COLO829 (cell line): ENCODE results near the gene ZNF224.
"Not testable (repeated sequence)": the region's sequence is repeated elsewhere in the genome, so short reads cannot be mapped to it uniquely, and the experiment has no call there.

ENCODE experiments used
- DNase-seq: peaks from one replicate; pipeline ENCODE4 v3.0.0; 2012; ENCODE audit warnings: low spot score

The ZNF224 gene

GRCh38 chr19:44093931-44094765, at the start of gene ZNF224:
Gene ZNF224 (plus strand): TSS chr19:44094361. CDS start chr19:44097874, 3,513 bp downstream.
- DNase-seq, result peak; percentile 89

DNA sequence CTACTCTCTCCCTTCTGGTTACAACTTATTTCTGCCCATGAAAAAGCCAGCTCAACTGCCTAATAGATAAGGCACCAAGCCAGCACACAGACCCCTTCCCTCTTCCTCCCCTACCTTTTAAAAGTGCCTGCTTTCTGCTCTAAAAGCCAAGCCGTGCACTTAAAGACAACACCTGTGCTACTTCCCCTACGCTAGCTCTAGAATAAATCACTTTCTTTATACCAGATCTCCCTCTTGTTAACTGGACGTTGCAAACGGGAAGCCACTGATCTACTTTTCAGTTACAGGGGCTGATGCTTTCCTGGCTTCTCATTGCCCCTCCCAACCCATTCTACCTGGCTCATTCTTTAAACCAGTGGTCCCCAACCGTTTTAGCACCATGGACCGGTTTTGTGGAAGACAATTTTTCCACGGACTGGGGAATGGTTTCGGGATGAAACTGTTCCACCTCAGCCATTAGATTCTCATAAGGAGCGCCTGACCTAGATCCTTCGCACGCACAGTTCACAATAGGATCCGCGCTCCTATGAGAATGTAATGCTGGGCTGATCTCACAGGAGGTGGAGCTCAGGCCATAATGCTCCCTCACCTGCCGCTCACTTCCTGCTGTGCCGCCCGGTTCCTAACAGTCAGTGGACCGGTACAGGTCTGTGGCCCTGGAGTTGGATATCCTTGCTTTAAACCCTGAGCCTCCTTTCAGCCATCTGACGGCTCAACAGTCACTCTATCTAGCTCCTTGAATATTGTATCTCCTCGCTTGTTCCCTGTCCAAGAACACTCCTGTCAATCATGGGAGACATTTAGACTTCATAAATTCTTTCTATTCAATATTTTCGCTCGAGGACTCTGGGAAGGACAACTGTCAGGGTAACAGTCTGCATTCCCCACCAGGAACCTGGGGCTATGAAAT, 43.2 kb upstream of the ZNF224 start:
- no peak for DNase-seq

- peak; percentile 95 for DNase-seq
Observed at GRCh38 chr19:44051650-44052402, 42.3 kb upstream of the ZNF224 start, which contains the start of gene ZNF223. Gene ZNF223 (plus strand): TSS chr19:44052036. CDS start chr19:44055177, 3,141 bp downstream.

DNA sequence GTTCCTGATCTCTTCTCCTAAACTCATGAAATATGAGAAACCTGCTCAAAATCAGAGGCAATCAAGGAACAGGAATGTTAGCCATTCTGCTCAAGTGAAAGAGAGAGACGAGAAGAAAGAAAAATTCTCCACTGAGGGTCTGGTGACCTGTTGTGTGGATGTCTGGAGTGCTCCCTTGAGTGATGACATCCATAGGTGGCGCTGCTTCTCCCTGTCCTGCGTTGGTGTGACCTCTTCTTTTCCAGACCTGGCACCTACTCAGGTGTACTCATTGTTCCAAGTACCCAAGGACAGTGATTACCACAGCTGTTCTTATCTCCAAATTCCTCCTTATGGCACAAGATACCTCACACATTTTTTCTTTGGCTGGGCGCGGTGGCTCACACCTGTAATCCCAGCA, 38.3 kb upstream of the ZNF224 start:
- no peak for DNase-seq

DNA sequence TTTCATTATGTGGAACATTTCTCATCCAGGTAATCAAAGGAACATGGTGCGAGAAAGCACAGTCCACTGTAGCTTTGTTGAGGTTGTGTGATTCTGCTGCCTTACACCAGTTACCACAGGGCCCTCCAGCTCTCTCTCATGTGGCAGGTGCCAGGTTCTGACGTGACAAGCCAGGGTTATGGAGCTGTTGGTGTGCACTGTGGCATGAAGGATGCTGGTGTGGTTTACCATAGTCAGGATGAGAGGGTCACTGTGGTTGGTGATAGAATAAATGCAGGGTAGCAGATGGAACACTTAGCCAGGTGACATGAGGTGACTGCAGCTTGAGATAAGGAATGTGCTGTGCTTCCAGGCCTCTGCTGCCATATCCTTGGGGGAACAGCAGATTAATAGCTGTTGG, 34.9 kb upstream of the ZNF224 start:
- no peak for DNase-seq

DNA sequence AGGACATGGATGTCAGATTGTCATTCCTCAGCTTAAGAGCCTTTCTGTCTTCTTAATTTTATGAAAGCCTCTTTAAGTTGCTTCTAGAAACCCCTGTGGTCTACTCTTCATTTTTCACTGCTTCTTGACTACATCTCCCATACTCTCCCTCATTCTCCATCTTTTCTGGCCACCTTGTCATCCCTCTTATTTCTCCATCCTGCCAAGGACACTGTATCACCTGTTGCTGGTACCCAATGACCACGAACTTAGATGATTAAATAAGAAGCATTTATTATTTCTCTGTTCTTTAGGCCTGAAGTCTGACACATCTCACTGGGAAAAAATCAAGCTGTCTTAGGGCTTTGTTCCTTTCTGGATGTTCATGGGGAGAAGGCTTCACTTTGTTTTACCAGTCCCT, 33.1 kb upstream of the ZNF224 start:
- no peak for DNase-seq

DNA sequence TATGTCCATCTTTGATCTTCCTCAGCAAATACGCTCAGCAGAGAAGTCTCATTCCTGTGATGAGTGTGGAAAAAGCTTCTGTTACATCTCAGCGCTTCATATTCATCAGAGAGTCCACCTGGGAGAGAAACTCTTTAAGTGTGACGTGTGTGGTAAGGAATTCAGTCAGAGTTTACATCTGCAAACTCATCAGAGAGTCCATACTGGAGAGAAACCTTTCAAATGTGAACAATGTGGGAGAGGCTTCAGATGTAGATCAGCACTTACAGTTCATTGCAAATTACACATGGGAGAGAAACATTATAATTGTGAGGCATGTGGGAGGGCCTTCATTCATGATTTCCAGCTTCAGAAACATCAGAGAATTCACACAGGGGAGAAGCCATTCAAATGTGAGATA, 27.9 kb upstream of the ZNF224 start:
- DNase-seq, result no peak

DNA sequence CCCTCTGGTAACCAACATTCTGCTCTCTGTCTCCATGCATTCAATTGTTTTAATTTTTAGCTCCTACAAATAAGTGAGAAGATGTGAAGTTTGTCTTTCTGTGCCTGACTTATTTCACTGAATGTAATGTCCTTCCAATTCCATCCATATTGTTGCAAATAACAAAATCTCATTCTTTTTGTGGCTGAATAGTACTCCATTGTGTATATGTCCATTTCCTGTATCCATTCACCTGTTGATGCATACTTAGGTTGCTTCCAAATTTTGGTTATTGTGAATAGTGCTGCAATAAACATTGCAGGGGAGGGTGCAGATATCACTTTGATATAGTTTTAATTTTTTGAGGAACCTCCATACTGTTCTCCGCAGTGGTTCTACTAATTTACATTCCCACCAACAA, 24.7 kb upstream of the ZNF224 start:
- no peak for DNase-seq

DNA sequence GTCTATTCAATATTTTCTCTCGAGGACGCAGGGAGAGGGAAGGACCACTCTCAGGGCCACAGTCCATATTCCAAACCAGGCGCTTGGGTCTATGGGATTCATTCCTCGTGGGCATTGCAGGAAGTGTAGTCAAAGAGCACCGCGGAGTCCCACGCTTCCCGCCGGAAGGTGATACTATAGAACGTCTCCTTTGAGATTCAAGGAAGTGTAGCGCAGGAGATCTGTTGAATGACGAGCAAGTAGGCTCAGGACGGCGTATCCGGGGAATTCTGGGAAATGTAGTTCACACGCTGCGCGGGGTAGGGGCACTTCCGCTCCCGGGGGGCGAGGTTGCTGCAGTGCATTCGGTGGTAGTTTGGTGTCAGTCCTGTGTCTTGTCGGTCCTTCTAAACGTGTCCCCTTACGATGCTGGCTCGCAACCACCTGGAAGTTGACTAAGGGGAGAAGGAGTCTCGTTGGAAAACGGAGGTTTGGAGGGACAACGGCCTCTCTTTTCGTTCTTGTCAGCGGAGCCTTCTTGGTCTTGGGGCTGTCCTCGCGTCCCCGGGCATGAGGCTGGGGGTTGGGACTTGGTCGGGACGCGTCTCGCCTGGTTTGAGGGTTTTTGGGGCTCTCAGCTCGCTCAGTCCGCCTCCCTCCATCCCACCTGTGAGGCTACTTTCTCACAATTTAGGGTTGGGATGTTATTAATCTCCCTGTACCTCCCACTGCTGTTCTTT, 22.2 kb upstream of the ZNF224 start, which contains the start of gene ZNF284:
ZNF284 (plus strand) TSS at position 336 of the 719 bp plus-strand sequence. CDS start 4,231 bp downstream, outside the sequence.
- peak; percentile 94 for DNase-seq

- DNase-seq, result peak; percentile 3
Observed at GRCh38 chr19:44072543-44073401, 21.4 kb upstream of the ZNF224 start.

DNA sequence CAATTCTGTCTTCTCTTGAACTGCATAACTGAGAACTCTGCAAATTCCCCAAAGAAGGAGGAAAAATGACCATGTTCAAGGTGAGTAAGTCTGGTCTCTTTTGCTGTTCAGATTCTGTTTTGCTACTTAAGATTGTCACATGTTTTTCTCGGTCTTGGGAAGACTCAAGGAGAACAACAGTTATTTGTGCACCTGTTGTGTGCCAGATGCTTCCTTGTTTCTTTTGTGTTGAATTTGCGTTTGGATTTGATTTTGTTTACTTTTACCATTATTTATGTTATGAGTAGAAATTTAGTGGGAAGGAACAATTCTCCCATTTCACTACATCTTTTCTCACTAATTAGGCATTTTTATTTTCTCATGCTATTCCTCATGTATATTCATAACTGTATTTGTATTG, 17.8 kb upstream of the ZNF224 start:
- no peak for DNase-seq

GRCh38 chr19:44092108-44092507, 2.1 kb upstream of the ZNF224 start:
- no peak for DNase-seq

- DNase-seq, result no peak
Observed at GRCh38 chr19:44107751-44108150, 13.6 kb downstream of the ZNF224 start.

- DNase-seq, result no peak
Observed at GRCh38 chr19:44109458-44109857, 15.3 kb downstream of the ZNF224 start.

DNA sequence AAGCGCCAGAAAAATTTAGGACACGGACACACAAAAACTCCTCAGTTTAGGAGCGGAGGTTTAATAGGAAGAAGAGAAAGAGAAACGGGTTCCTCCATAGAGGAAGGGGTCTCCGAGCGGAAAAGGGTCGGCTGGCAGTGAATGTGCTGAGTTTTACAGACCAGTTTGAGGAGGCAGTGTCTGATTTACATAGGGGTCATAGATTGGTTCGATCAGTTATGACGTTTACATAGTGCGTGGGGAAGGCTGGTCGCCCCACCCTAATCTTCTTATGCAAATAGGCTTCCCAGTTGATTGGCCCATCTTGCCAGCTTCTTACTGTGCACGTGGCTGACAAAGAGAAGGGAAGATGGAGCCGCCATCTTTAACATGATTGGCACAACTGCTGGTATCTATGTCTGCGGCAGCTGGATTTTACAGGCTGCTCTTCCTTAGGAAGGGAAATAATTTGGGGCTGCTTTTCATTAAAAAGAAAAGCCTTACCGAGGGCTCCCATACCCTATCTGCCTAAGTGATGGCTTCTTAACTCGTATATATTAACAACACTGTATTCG, 17.8 kb downstream of the ZNF224 start:
- DNase-seq, result peak; percentile 9

GRCh38 chr19:44112802-44113137, 18.6 kb downstream of the ZNF224 start:
- DNase-seq, result no peak

GRCh38 chr19:44113138-44113783, 19.1 kb downstream of the ZNF224 start, which contains the start of gene ZNF225:
Gene ZNF225 (plus strand): TSS chr19:44113399. CDS start chr19:44115828, 2,429 bp downstream.
- DNase-seq, result peak; percentile 88

DNA sequence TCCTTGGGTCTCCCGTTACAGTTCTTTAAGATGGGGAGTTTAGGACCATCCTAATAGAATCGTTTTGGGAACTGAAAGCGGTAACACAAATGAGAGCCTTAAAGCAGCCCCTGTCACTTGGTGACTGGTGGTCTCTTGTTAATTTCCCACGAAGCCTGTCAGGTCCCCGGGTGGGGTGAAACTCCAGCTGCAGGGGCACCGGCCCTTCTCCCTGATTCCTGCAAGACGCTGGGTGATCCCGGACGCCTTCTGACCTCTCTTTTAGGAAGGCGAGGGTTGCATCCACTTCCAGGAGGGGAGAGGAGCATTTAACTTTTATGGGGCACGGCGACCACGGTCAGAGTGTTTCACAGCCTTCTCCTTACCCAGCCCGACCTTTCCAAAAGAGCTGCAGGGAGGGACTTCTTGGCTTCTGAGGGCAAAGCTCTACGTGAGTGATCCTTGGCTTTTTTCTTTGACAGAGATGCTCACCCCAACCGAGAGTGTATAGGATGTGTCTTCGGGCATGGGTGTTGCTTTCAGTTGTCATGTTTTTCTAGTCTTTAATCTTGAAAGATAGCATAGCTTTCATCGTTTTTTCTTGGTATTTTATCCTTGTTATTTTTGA, 19.7 kb downstream of the ZNF224 start:
- DNase-seq, result no peak

DNA sequence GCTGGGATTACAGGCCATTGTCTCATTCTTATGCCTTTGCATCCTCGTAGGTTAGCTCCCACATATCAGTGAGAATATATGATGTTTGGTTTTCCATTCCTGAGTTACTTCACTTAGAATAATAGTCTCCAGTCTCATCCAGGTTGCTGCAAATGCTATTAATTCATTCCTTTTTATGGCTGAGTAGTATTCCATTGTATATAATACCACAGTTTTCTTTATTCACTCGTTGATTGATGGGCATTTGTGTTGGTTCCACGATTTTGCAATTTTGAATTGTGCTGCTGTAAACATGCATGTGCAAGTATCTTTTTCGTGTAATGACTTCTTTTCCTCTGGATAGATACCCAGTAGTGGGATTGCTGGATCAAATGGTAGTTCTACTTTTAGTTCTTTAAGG, 27.0 kb downstream of the ZNF224 start:
- not testable (repeated sequence) for DNase-seq
